ENCODE results near the gene MYO3B. TPM values are rescaled to one million over a fixed set of nuclear protein-coding genes. Genes with fewer than 3 reads are reported as not detected.

Gene MYO3B
- total and polyA plus RNA-seq, 2 experiments from 2014 or later: 0.11 TPM; not detected in 1

DNA sequence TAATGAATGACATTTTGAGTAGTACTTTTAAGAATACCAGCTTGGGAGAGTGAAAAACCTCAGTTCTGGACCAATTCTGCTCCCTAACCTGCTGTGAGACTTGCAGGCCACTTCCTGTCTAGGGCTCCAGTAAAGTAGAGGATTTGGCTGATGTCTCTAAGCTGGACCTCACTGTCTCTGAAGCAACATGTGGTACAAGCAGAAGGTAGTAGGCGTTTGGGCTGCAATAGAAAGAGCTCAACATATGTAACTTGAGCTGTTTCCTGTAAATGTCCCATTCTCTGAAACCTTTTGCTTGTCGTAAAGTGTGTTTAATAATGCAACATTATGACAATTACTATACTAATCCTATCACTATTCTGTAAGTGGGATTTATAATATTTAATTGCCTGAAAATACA is 213.1 kb downstream of the MYO3B start:
- DNase-seq: no peak
- no peak overlapping the region for H3K9ac ChIP-seq
- H3K4me1 ChIP-seq (ENCODE audit: insufficient read depth): no peaks in the 10 kb centered on the region
- no peak overlapping the region for H2AFZ ChIP-seq
- H3K9me3 ChIP-seq (ENCODE audit: low read depth): no peaks in the 10 kb centered on the region
- H3F3A ChIP-seq (ENCODE audit: insufficient read depth): no peaks in the 10 kb centered on the region
- no peak overlapping the region for H3K27ac ChIP-seq
- in situ Hi-C loops (cut with MboI): no loop called here
- H4K20me1 ChIP-seq (ENCODE audit: insufficient read depth): no peaks in the 10 kb centered on the region
- H3K36me3 ChIP-seq (ENCODE audit: low read depth): no peaks in the 10 kb centered on the region
- 55 to 58% methylated on average over 2 of the region's 2 CpGs for WGBS, 2 experiments (ENCODE audit: low coverage in 1 of 2, low lambda C conversion rate in 2 of 2, missing lambda C conversion rate in 2 of 2)
- H3K9me2 ChIP-seq (ENCODE audit: insufficient read depth): no peaks in the 10 kb centered on the region
- H3K4me3 ChIP-seq: no peak overlapping the region
- no peak overlapping the region for H3K4me2 ChIP-seq (ENCODE audit: unreplicated experiment)
- H3K79me2 ChIP-seq (ENCODE audit: insufficient read depth): no peaks in the 10 kb centered on the region
- H3K27me3 ChIP-seq (replicated peaks; ENCODE audit: insufficient read depth): peaks cover 14% of the 10 kb centered on the region
- TF ChIP-seq EZH2phosphoT487 (IDR thresholded peaks at IDR 0.05; ENCODE audit: insufficient read depth, low read depth) (no peak), EZH2 (IDR thresholded peaks at IDR 0.05; ENCODE audit: insufficient read depth, poor library complexity, severe bottlenecking) (no peak)

DNA sequence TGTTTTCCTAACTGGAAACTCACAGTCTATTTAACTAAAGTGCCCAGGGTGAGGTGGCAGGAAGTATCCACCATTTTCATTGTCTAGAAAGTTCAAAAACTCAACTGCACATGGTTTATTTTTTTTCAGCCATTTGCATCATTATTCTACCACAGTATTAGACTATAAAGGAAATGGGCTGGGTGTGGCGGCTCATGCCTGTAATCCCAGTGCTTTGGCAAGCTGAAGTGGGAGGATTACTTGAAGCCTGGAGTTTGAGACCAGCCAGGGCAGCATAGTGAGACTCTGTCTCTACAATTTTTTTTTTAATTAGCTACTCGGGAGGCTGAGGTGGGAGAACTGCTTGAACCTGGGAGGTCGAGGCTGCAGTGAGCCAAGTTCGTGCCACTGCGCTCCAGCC is 213.8 kb downstream of the MYO3B start:
- Histone ChIP-seq H3K9ac (no peak overlapping the region), H3K4me3 (no peak overlapping the region), H3K27me3 (replicated peaks; ENCODE audit: insufficient read depth) (peaks cover 19% of the 10 kb centered on the region), H3K4me1 (ENCODE audit: insufficient read depth) (no peaks in the 10 kb centered on the region), H4K20me1 (ENCODE audit: insufficient read depth) (no peaks in the 10 kb centered on the region), H3K27ac (no peak overlapping the region), H2AFZ (no peak overlapping the region), H3F3A (ENCODE audit: insufficient read depth) (no peaks in the 10 kb centered on the region), H3K4me2 (ENCODE audit: unreplicated experiment) (no peak overlapping the region), H3K9me3 (ENCODE audit: low read depth) (no peaks in the 10 kb centered on the region), H3K79me2 (ENCODE audit: insufficient read depth) (no peaks in the 10 kb centered on the region), H3K36me3 (ENCODE audit: low read depth) (no peaks in the 10 kb centered on the region), H3K9me2 (ENCODE audit: insufficient read depth) (no peaks in the 10 kb centered on the region)
- WGBS, 2 experiments (ENCODE audit: low coverage in 1 of 2, low lambda C conversion rate in 2 of 2, missing lambda C conversion rate in 2 of 2): 60 to 78% methylated on average over 5 of the region's 5 CpGs
- TF ChIP-seq EZH2 (IDR thresholded peaks at IDR 0.05; ENCODE audit: insufficient read depth, poor library complexity, severe bottlenecking) (no peak), EZH2phosphoT487 (IDR thresholded peaks at IDR 0.05; ENCODE audit: insufficient read depth, low read depth) (no peak)
- in situ Hi-C loops (cut with MboI): no loop called here
- DNase-seq: no peak

DNA sequence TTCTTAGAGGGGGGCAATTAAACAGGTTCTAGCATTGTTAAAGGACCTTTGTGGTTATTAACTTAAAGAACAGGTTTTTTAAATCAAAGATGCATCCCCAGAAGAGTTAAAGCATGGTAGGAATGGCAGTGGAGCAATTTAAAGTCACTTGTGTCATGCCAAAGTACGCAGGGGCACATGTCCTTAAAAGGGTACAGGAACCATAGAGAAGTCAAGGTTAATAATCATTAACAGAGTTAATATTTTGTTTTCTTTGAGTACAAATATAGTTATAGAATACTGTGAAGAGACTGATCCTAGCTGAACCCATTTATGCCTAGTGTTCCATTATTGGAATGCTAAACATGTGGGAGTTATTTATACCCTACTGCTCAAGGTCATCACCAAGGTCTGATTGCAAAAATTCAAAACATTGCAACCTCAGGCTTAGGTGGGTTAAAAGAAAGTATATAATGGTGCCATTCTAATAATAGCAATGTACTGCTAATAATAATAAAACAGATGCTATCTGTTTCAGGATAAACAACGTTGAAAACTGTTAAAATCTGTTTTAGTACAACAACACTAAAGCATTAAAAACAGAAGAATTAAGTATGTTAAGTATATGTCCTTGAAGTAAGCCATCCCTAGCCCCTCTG is 216.0 kb downstream of the MYO3B start:
- Histone ChIP-seq H3K9me3 (ENCODE audit: low read depth) (no peaks in the 10 kb centered on the region), H3K36me3 (ENCODE audit: low read depth) (no peaks in the 10 kb centered on the region), H3K27ac (no peak overlapping the region), H2AFZ (no peak overlapping the region), H3K4me1 (ENCODE audit: insufficient read depth) (no peaks in the 10 kb centered on the region), H3K4me2 (ENCODE audit: unreplicated experiment) (no peak overlapping the region), H3K4me3 (no peak overlapping the region), H3F3A (ENCODE audit: insufficient read depth) (no peaks in the 10 kb centered on the region), H3K27me3 (replicated peaks; ENCODE audit: insufficient read depth) (peaks cover 19% of the 10 kb centered on the region; the same call in 1 of the 2 replicates), H3K79me2 (ENCODE audit: insufficient read depth) (no peaks in the 10 kb centered on the region), H4K20me1 (ENCODE audit: insufficient read depth) (no peaks in the 10 kb centered on the region), H3K9ac (no peak overlapping the region), H3K9me2 (ENCODE audit: insufficient read depth) (no peaks in the 10 kb centered on the region)
- in situ Hi-C loops (cut with MboI): no loop called here
- DNase-seq: no peak
- WGBS, 2 experiments (ENCODE audit: low coverage in 1 of 2, low lambda C conversion rate in 2 of 2, missing lambda C conversion rate in 2 of 2): 42 to 47% methylated on average over 2 of the region's 2 CpGs
- TF ChIP-seq EZH2 (IDR thresholded peaks at IDR 0.05; ENCODE audit: insufficient read depth, poor library complexity, severe bottlenecking): no peak
- TF ChIP-seq EZH2phosphoT487 (IDR thresholded peaks at IDR 0.05; ENCODE audit: insufficient read depth, low read depth): no peak

DNA sequence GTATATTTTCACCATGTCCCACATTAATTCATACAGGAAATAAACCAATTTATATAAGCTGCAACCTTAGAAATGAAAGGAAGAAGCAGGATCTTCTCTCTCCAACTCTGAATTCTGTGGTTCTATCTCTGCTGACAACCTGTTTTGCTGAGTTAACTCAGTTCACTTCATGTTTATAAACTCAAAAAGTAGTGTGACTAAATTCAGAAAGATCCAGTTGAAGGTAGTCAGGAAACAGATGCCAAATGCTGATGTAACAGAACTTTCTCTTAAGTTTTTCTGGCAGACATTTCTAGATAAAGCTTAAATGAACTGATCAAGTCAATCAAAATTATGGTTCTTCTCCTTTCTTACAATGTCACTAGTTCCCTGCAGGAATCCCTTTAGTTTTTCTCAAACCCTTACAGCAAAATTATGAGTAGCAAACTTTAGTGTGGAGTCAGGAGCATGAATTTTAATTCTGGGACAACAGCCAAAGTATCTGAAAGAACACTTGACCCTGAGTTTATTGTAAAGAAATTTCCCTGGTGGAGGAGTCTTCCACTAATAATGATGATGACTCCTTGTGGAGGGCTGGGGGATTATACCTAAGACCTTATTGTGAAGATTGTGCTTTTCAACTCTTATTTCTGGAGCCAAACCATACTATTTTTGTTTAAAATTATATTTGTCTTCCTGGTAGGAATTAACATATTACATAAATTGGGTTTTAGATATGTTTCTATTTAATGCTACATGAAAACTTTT is 216.9 kb downstream of the MYO3B start:
- Histone ChIP-seq H3K27ac (no peak overlapping the region), H2AFZ (no peak overlapping the region), H4K20me1 (ENCODE audit: insufficient read depth) (no peaks in the 10 kb centered on the region), H3K4me2 (ENCODE audit: unreplicated experiment) (no peak overlapping the region), H3K4me3 (no peak overlapping the region), H3K9ac (no peak overlapping the region), H3K9me3 (ENCODE audit: low read depth) (no peaks in the 10 kb centered on the region), H3K4me1 (ENCODE audit: insufficient read depth) (no peaks in the 10 kb centered on the region), H3F3A (ENCODE audit: insufficient read depth) (no peaks in the 10 kb centered on the region), H3K36me3 (ENCODE audit: low read depth) (no peaks in the 10 kb centered on the region), H3K27me3 (replicated peaks; ENCODE audit: insufficient read depth) (peaks cover 19% of the 10 kb centered on the region; the same call in 1 of the 2 replicates), H3K9me2 (ENCODE audit: insufficient read depth) (no peaks in the 10 kb centered on the region), H3K79me2 (ENCODE audit: insufficient read depth) (no peaks in the 10 kb centered on the region)
- TF ChIP-seq EZH2phosphoT487 (IDR thresholded peaks at IDR 0.05; ENCODE audit: insufficient read depth, low read depth) (no peak), EZH2 (IDR thresholded peaks at IDR 0.05; ENCODE audit: insufficient read depth, poor library complexity, severe bottlenecking) (no peak)
- no peak for DNase-seq
- in situ Hi-C loops (cut with MboI): no loop called here

Data from GM23248 (cell line).